DND-41 (cell line): ENCODE measurements around the gene DNAJC10.

Source experiments
- CTCF ChIP-seq: IDR thresholded peaks from 2 replicates; pipeline ENCODE4 v1.5.1; 2012; ENCODE audit warnings: borderline replicate concordance, low read length, moderate library complexity, mild to moderate bottlenecking; ENCODE audit not compliant: poor library complexity, severe bottlenecking; ENCODE audit errors: extremely low read depth
- EZH2 ChIP-seq: IDR thresholded peaks from 3 replicates; pipeline ENCODE4 v1.6.1; 2012; ENCODE audit warnings: borderline replicate concordance, low read depth, mild to moderate bottlenecking, moderate library complexity, low read length, inconsistent platforms; ENCODE audit not compliant: severe bottlenecking

GRCh38 chr2:182741620-182742019 lies 25.6 kb downstream of the DNAJC10 start:
- TF ChIP-seq CTCF (no peak), EZH2 (no peak)
